H9 (cell line): ENCODE measurements around the gene PRAMEF20. TPM values are rescaled to one million over a fixed set of nuclear protein-coding genes. Genes with fewer than 3 reads are reported as not detected.
"Not testable (repeated sequence)": the region's sequence is repeated elsewhere in the genome, so short reads cannot be mapped to it uniquely, and the experiment has no call there.

Experiments used
- DNase-seq: peaks from one replicate; pipeline ENCODE4 v3.0.0-alpha.2; 2017
- H2AFZ ChIP-seq: one replicate; pipeline ENCODE4 v1.6.1; 2013; ENCODE audit warnings: mild to moderate bottlenecking, low read length, control low read depth, moderate library complexity
- H2AK5ac ChIP-seq: 2 replicates; pipeline ENCODE4 v1.6.1; 2013; ENCODE audit warnings: low read length, control low read depth, mixed read lengths; ENCODE audit not compliant: insufficient read length
- H2BK120ac ChIP-seq: one replicate; pipeline ENCODE4 v1.6.1; 2013; ENCODE audit warnings: low read depth, mild to moderate bottlenecking, low read length, control low read depth, inconsistent platforms; ENCODE audit not compliant: poor library complexity, severe bottlenecking
- H2BK12ac ChIP-seq: 2 replicates; pipeline ENCODE4 v1.6.1; 2013; ENCODE audit warnings: low read length, control low read depth, mixed read lengths, low read depth; ENCODE audit not compliant: insufficient read length
- H2BK15ac ChIP-seq: 2 replicates; pipeline ENCODE4 v1.6.1; 2013; ENCODE audit warnings: low read depth, low read length, control low read depth
- H2BK20ac ChIP-seq: one replicate; pipeline ENCODE4 v1.6.1; 2013; ENCODE audit warnings: low read depth, mild to moderate bottlenecking, low read length, control low read depth, inconsistent platforms; ENCODE audit not compliant: poor library complexity, severe bottlenecking
- H2BK5ac ChIP-seq: 2 replicates; pipeline ENCODE4 v1.6.1; 2013; ENCODE audit warnings: low read length, control low read depth, mixed read lengths; ENCODE audit not compliant: insufficient read length
- H3K14ac ChIP-seq: 2 replicates; pipeline ENCODE4 v1.6.1; 2013; ENCODE audit warnings: low read length, control low read depth; ENCODE audit not compliant: insufficient read depth
- H3K18ac ChIP-seq: 2 replicates; pipeline ENCODE4 v1.6.1; 2013; ENCODE audit warnings: low read depth, mild to moderate bottlenecking, mixed read lengths, low read length, control low read depth; ENCODE audit not compliant: insufficient read length
- H3K23ac ChIP-seq: 2 replicates; pipeline ENCODE4 v1.6.1; 2013; ENCODE audit warnings: low read length, control low read depth, mixed read lengths, low read depth; ENCODE audit not compliant: insufficient read length
- H3K23me2 ChIP-seq: 2 replicates; pipeline ENCODE4 v1.6.1; 2013; ENCODE audit warnings: low read depth, mild to moderate bottlenecking, mixed read lengths, low read length, control low read depth; ENCODE audit not compliant: insufficient read length, poor library complexity, severe bottlenecking
- H3K27ac ChIP-seq: 2 replicates; pipeline ENCODE4 v1.5.1; 2013; ENCODE audit warnings: low read length, control low read depth, mixed read lengths, low read depth; ENCODE audit not compliant: insufficient read length
- H3K27me3 ChIP-seq: 2 replicates; pipeline ENCODE4 v1.6.1; 2013; ENCODE audit warnings: low read length, control low read depth, inconsistent platforms; ENCODE audit not compliant: insufficient read depth
- H3K4ac ChIP-seq: 2 replicates; pipeline ENCODE4 v1.6.1; 2013; ENCODE audit warnings: low read depth, mild to moderate bottlenecking, control low read depth, inconsistent platforms, low read length, moderate library complexity
- H3K4me1 ChIP-seq: 2 replicates; pipeline ENCODE4 v1.6.1; 2013; ENCODE audit warnings: low read length, control low read depth, inconsistent platforms; ENCODE audit not compliant: insufficient read depth
- H3K4me2 ChIP-seq: 2 replicates; pipeline ENCODE4 v1.6.1; 2013; ENCODE audit warnings: low read length, control low read depth, mixed read lengths; ENCODE audit not compliant: insufficient read length, insufficient read depth
- H3K56ac ChIP-seq: 2 replicates; pipeline ENCODE4 v1.6.1; 2013; ENCODE audit warnings: low read depth, mild to moderate bottlenecking, mixed read lengths, low read length, control low read depth; ENCODE audit not compliant: insufficient read length
- H3K79me1 ChIP-seq: 2 replicates; pipeline ENCODE4 v1.6.1; 2013; ENCODE audit warnings: low read depth, mild to moderate bottlenecking, moderate library complexity, low read length, control low read depth, inconsistent platforms; ENCODE audit not compliant: insufficient read depth, poor library complexity, severe bottlenecking
- H3K79me2 ChIP-seq: 2 replicates; pipeline ENCODE4 v1.6.1; 2013; ENCODE audit warnings: low read length, control low read depth, inconsistent platforms; ENCODE audit not compliant: insufficient read depth
- H3K9ac ChIP-seq: 2 replicates; pipeline ENCODE4 v1.6.1; 2013; ENCODE audit warnings: low read length, control low read depth, mixed read lengths; ENCODE audit not compliant: insufficient read length; ENCODE audit errors: extremely low read depth
- H3K9me3 ChIP-seq: one replicate; pipeline ENCODE4 v1.6.1; 2013; ENCODE audit warnings: low read depth, low read length, inconsistent platforms; ENCODE audit not compliant: control insufficient read depth
- H3T11ph ChIP-seq: one replicate; pipeline ENCODE4 v1.6.1; 2013; ENCODE audit warnings: mild to moderate bottlenecking, low read length, control low read depth, inconsistent platforms
- H4K20me1 ChIP-seq: one replicate; pipeline ENCODE4 v1.6.1; 2013; ENCODE audit not compliant: control insufficient read depth, insufficient read length, insufficient read depth
- H4K5ac ChIP-seq: 2 replicates; pipeline ENCODE4 v1.6.1; 2013; ENCODE audit warnings: low read depth, mild to moderate bottlenecking, mixed read lengths, low read length, control low read depth; ENCODE audit not compliant: insufficient read length
- H4K8ac ChIP-seq: replicated peaks from 2 replicates; pipeline ENCODE4 v1.6.1; 2013; ENCODE audit warnings: low read length, control low read depth, mixed read lengths, low read depth; ENCODE audit not compliant: insufficient read length
- H4K91ac ChIP-seq: 2 replicates; pipeline ENCODE4 v1.6.1; 2013; ENCODE audit warnings: low read depth, mild to moderate bottlenecking, moderate library complexity, mixed read lengths, low read length, control low read depth; ENCODE audit not compliant: insufficient read length
- H3K27ac Mint-ChIP-seq, 3 experiments: 2 replicates in 2 of 3; 3 replicates in 1 of 3; pipeline ENCODE4 v1.8.0; 2020 to 2021; ENCODE audit warnings: mixed read lengths in 3 of 3, mild to moderate bottlenecking in 1 of 3, moderate library complexity in 1 of 3
- H3K27me3 Mint-ChIP-seq: 2 replicates; pipeline ENCODE4 v1.8.0; 2021; ENCODE audit warnings: low read depth, mild to moderate bottlenecking, moderate library complexity, mixed read lengths
- H3K36me3 Mint-ChIP-seq, 3 experiments: 2 replicates in 2 of 3; 3 replicates in 1 of 3; pipeline ENCODE4 v1.8.0; 2020 to 2021; ENCODE audit warnings: low read depth in 3 of 3, mixed read lengths in 3 of 3; ENCODE audit not compliant: insufficient read depth in 1 of 3
- H3K4me1 Mint-ChIP-seq, 2 experiments: 2 replicates each; pipeline ENCODE4 v1.8.0; 2020; ENCODE audit warnings: mixed read lengths in 2 of 2
- H3K4me3 Mint-ChIP-seq, 2 experiments: 2 replicates in 1 of 2; 3 replicates in 1 of 2; pipeline ENCODE4 v1.8.0; 2020 to 2021; ENCODE audit warnings: mild to moderate bottlenecking in 2 of 2, mixed read lengths in 2 of 2, moderate library complexity in 1 of 2
- H3K9me3 Mint-ChIP-seq, 2 experiments: 2 replicates in 1 of 2; 3 replicates in 1 of 2; pipeline ENCODE4 v1.8.0; 2020; ENCODE audit warnings: mild to moderate bottlenecking in 2 of 2, mixed read lengths in 2 of 2, moderate library complexity in 1 of 2
- WGBS: extraction: QIAGEN DNeasy Blood & Tissue Kit; methylation state at CpG from one replicate; pipeline ENCODE4 v1.1.7; 2013; ENCODE audit warnings: missing lambda C conversion rate, low lambda C conversion rate, mixed read lengths; ENCODE audit not compliant: insufficient read length; ENCODE audit errors: extremely low coverage; 5-methylcytosine and 5-hydroxymethylcytosine counted together
- total RNA-seq: library from RNA; stranded (reverse); gene quantifications from 2 replicates; pipeline ENCODE4 v1.2.1, GENCODE V29; 2021

PRAMEF20 gene
- total RNA-seq, 1 experiment from 2014 or later: not detected

GRCh38 chr1:13395311-13395710, 14.9 kb upstream of the PRAMEF20 start:
- not testable (repeated sequence) for DNase-seq, H4K20me1 ChIP-seq, H3K4me1 Mint-ChIP-seq, H4K5ac ChIP-seq, H3K4me2 ChIP-seq, H3K27me3 ChIP-seq, H3K9ac ChIP-seq, H2BK5ac ChIP-seq, H3K27ac ChIP-seq, H3K4me3 Mint-ChIP-seq, H3K27me3 Mint-ChIP-seq, H2BK120ac ChIP-seq, H2BK20ac ChIP-seq, H2BK12ac ChIP-seq, H4K8ac ChIP-seq, H3K23ac ChIP-seq, H3K23me2 ChIP-seq, H2AK5ac ChIP-seq, H3K14ac ChIP-seq, H2BK15ac ChIP-seq, H3K56ac ChIP-seq, H3K4me1 ChIP-seq, H3K18ac ChIP-seq, H3K4ac ChIP-seq, H3K79me1 ChIP-seq, H2AFZ ChIP-seq, H3T11ph ChIP-seq, H3K27ac Mint-ChIP-seq, H3K79me2 ChIP-seq, H4K91ac ChIP-seq
- Mint-ChIP-seq H3K36me3 (peaks cover 3 to 12% (median 8%) of the 10 kb centered on the region in 3 experiments; a peak in 5 of 7 replicates), H3K9me3 (peaks cover 74 to 91% of the 10 kb centered on the region in 2 experiments)
- no CpG with 5 or more reads among the region's 22 CpGs for WGBS
- peaks cover 47% of the 10 kb centered on the region for H3K9me3 ChIP-seq
